ENCODE measurements around the gene AAK1.

DNA sequence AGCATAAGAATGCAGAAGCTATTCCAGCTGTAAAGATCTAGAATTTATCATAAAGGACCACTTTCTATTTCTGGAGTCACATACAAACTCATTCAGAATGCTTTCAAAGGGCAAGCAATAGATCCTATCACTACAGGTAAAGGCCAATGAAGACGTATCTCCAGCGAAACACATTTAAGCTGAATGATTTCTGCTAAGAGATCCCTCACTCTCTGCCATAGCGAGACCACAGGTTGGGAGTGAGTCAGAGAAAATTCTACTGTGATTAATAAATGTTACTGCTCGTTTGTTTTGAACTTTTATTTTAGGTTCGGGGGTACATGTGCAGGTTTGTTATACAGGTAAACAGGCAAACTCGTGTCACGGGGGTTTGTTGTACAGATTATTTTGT lies 133.8 kb downstream of the AAK1 start:
- TF ChIP-seq POLR2A (IDR thresholded peaks at IDR 0.05) = no peak
- TF ChIP-seq, protein P1, sequence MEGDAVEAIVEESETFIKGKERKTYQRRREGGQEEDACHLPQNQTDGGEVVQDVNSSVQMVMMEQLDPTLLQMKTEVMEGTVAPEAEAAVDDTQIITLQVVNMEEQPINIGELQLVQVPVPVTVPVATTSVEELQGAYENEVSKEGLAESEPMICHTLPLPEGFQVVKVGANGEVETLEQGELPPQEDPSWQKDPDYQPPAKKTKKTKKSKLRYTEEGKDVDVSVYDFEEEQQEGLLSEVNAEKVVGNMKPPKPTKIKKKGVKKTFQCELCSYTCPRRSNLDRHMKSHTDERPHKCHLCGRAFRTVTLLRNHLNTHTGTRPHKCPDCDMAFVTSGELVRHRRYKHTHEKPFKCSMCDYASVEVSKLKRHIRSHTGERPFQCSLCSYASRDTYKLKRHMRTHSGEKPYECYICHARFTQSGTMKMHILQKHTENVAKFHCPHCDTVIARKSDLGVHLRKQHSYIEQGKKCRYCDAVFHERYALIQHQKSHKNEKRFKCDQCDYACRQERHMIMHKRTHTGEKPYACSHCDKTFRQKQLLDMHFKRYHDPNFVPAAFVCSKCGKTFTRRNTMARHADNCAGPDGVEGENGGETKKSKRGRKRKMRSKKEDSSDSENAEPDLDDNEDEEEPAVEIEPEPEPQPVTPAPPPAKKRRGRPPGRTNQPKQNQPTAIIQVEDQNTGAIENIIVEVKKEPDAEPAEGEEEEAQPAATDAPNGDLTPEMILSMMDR (IDR thresholded peaks at IDR 0.05) = no peak
- no peak for TF ChIP-seq POLR2AphosphoS5 (IDR thresholded peaks at IDR 0.05)
- no peak for TF ChIP-seq EP300 (IDR thresholded peaks at IDR 0.05)
